ENCODE measurements around the gene NTSR1. TPM values are rescaled to one million over a fixed set of nuclear protein-coding genes. Genes with fewer than 3 reads are reported as not detected.
A peak's percentile ranks its signal among the peaks of the same experiment; 100 is the strongest.

Gene NTSR1
- total RNA-seq, 4 donors from 2014 or later = 0.04 to 0.13 TPM; not detected in 2

- no peaks in the 10 kb centered on the region for H3K36me3 ChIP-seq
- H3K9me3 ChIP-seq = no peaks in the 10 kb centered on the region
- TF ChIP-seq CTCF (IDR thresholded peaks at IDR 0.05 in 4 of 5, conservative IDR thresholded peaks at IDR 0.05 in 1 of 5) (no peak), POLR2A (IDR thresholded peaks at IDR 0.05) (no peak)
- in situ Hi-C loops (cut with MboI; ENCODE audit: low sequenced_read_pairs in 4 of 4) = no loop called here
- DNase-seq (no peak), ATAC-seq (no peak)
- H3K4me1 ChIP-seq = peaks cover 0 to 4% of the 10 kb centered on the region in 2 donors
- H3K27ac ChIP-seq = no peak overlapping the region
- peaks cover 30 to 35% (median 32%) of the 10 kb centered on the region in 3 donors for H3K27me3 ChIP-seq
- intact Hi-C loops (cut with DNase I; ENCODE audit: low total_unique reads) = no loop called here
- no peak overlapping the region for H3K4me3 ChIP-seq
Observed at GRCh38 chr20:62771396-62772102, 62.9 kb downstream of the NTSR1 start.

- no peak for TF ChIP-seq POLR2A (IDR thresholded peaks at IDR 0.05)
- no peak for TF ChIP-seq CTCF (IDR thresholded peaks at IDR 0.05 in 4 of 5, conservative IDR thresholded peaks at IDR 0.05 in 1 of 5)
- Histone ChIP-seq H3K27me3 (peaks cover 24 to 35% (median 32%) of the 10 kb centered on the region in 3 donors), H3K27ac (no peak overlapping the region), H3K4me1 (peaks cover 0 to 4% of the 10 kb centered on the region in 2 donors), H3K4me3 (no peak overlapping the region), H3K9me3 (no peaks in the 10 kb centered on the region), H3K36me3 (no peaks in the 10 kb centered on the region)
- no peak for DNase-seq
- intact Hi-C loops (cut with DNase I; ENCODE audit: low total_unique reads) = no loop called here
- in situ Hi-C loops (cut with MboI; ENCODE audit: low sequenced_read_pairs in 4 of 4) = no loop called here
- ATAC-seq = no peak
Observed at GRCh38 chr20:62772103-62772611, 63.5 kb downstream of the NTSR1 start.

- Histone ChIP-seq H3K9me3 (no peaks in the 10 kb centered on the region), H3K27me3 (peaks cover 24 to 35% (median 32%) of the 10 kb centered on the region in 3 donors), H3K36me3 (no peaks in the 10 kb centered on the region), H3K4me1 (peaks cover 0 to 4% of the 10 kb centered on the region in 2 donors), H3K4me3 (no peak overlapping the region), H3K27ac (no peak overlapping the region)
- no peak for TF ChIP-seq CTCF (IDR thresholded peaks at IDR 0.05 in 4 of 5, conservative IDR thresholded peaks at IDR 0.05 in 1 of 5)
- TF ChIP-seq POLR2A (IDR thresholded peaks at IDR 0.05) = no peak
- intact Hi-C loops (cut with DNase I; ENCODE audit: low total_unique reads) (no loop called here), in situ Hi-C loops (cut with MboI; ENCODE audit: low sequenced_read_pairs in 4 of 4) (no loop called here)
- no peak for DNase-seq
- ATAC-seq = no peak
Observed at GRCh38 chr20:62772619-62772989, 64.0 kb downstream of the NTSR1 start.

- peak; percentile 39 to 43 for ATAC-seq
- Histone ChIP-seq H3K27me3 (peaks cover 24 to 32% (median 31%) of the 10 kb centered on the region in 3 donors), H3K36me3 (no peaks in the 10 kb centered on the region), H3K27ac (no peak overlapping the region), H3K4me1 (peaks cover 0 to 4% of the 10 kb centered on the region in 2 donors), H3K4me3 (no peak overlapping the region), H3K9me3 (no peaks in the 10 kb centered on the region)
- DNase-seq = peak in 1 of 2 donors; percentile 23
- TF ChIP-seq POLR2A (IDR thresholded peaks at IDR 0.05) (no peak), CTCF (IDR thresholded peaks at IDR 0.05 in 4 of 5, conservative IDR thresholded peaks at IDR 0.05 in 1 of 5) (no peak)
- in situ Hi-C loops (cut with MboI; ENCODE audit: low sequenced_read_pairs in 4 of 4) = no loop called here
- intact Hi-C loops (cut with DNase I; ENCODE audit: low total_unique reads) = no loop called here
Observed at GRCh38 chr20:62772990-62773844, 64.6 kb downstream of the NTSR1 start.
